ENCODE measurements around the gene STK10. TPM values are rescaled to one million over a fixed set of nuclear protein-coding genes. Genes with fewer than 3 reads are reported as not detected.
"Not testable (repeated sequence)": the region's sequence is repeated elsewhere in the genome, so short reads cannot be mapped to it uniquely, and the experiment has no call there.

STK10 gene
- total RNA-seq, 1 donor from 2014 or later: 105 TPM

GRCh38 chr5:172209714-172210113, 21.7 kb upstream of the STK10 start:
- Mint-ChIP-seq H3K27ac (no peak overlapping the region), H3K27me3 (ENCODE audit: low read depth) (no peaks in the 10 kb centered on the region), H3K36me3 (ENCODE audit: low read depth) (peaks cover 23% of the 10 kb centered on the region), H3K4me1 (ENCODE audit: low read depth) (peaks cover 12% of the 10 kb centered on the region), H3K9me3 (no peaks in the 10 kb centered on the region), H3K4me3 (ENCODE audit: low read depth) (no peak overlapping the region)
- DNase-seq (ENCODE audit: low spot score): no peak
- intact Hi-C loops (cut with micrococcal nuclease): no loop called here

DNA sequence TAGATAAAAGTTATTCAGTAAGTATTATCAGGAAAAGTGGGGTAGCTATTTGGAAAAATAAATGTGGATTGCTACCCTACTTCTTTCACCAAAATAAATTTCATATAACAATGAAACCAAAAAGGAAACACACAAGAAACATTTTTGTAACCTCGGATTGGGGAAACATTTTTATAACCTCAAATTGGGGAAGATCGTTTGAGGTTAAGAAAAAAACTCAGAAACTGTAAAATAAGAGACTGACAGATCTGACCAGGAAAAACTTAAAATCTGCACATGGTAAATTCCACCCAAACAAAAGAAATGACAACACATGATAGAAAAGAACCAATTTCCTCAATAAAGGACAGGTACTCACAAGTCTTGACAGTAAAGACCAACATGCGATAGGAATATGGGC, 19.5 kb upstream of the STK10 start:
- no peak overlapping the region for H3K4me3 Mint-ChIP-seq (ENCODE audit: low read depth)
- peaks cover 12% of the 10 kb centered on the region for H3K4me1 Mint-ChIP-seq (ENCODE audit: low read depth)
- no peaks in the 10 kb centered on the region for H3K27me3 Mint-ChIP-seq (ENCODE audit: low read depth)
- intact Hi-C loops (cut with micrococcal nuclease): no loop called here
- no peaks in the 10 kb centered on the region for H3K9me3 Mint-ChIP-seq
- no peak for DNase-seq (ENCODE audit: low spot score)
- peaks cover 17% of the 10 kb centered on the region for H3K36me3 Mint-ChIP-seq (ENCODE audit: low read depth)
- no peak overlapping the region for H3K27ac Mint-ChIP-seq

DNA sequence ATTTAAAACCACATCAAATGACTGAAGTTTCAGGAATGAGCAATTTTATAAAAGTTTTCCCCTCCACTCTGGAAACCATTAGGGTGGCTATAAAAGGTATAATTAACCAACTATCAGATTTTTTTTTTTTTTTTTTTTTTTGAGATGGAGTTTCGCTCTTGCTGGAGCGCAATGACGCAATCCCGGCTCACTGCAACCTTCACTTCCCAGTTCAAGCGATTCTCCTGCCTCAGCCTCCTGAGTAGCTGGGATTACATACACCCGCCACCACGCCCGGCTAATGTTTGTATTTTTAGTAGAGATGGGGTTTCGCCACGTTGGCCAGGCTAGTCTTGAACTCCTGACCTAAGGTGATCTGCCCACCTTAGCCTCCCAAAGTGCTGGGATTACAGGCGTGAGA, 18.0 kb upstream of the STK10 start:
- H3K9me3 Mint-ChIP-seq; H3K36me3 Mint-ChIP-seq (ENCODE audit: low read depth); DNase-seq (ENCODE audit: low spot score); H3K27ac Mint-ChIP-seq; H3K4me3 Mint-ChIP-seq (ENCODE audit: low read depth); intact Hi-C loops (cut with micrococcal nuclease); H3K27me3 Mint-ChIP-seq (ENCODE audit: low read depth): not testable (repeated sequence)
- H3K4me1 Mint-ChIP-seq (ENCODE audit: low read depth): peaks cover 12% of the 10 kb centered on the region

GRCh38 chr5:172200476-172200875, 12.5 kb upstream of the STK10 start:
- Mint-ChIP-seq H3K27ac (no peak overlapping the region), H3K9me3 (no peaks in the 10 kb centered on the region), H3K36me3 (ENCODE audit: low read depth) (no peaks in the 10 kb centered on the region), H3K4me3 (ENCODE audit: low read depth) (no peak overlapping the region), H3K27me3 (ENCODE audit: low read depth) (peaks cover 19% of the 10 kb centered on the region), H3K4me1 (ENCODE audit: low read depth) (peaks cover 2% of the 10 kb centered on the region)
- intact Hi-C loops (cut with micrococcal nuclease): no loop called here
- no peak for DNase-seq (ENCODE audit: low spot score)

- Mint-ChIP-seq H3K27me3 (ENCODE audit: low read depth) (peaks cover 21% of the 10 kb centered on the region), H3K36me3 (ENCODE audit: low read depth) (no peaks in the 10 kb centered on the region), H3K27ac (no peak overlapping the region), H3K4me1 (ENCODE audit: low read depth) (peaks cover 2% of the 10 kb centered on the region), H3K4me3 (ENCODE audit: low read depth) (no peak overlapping the region), H3K9me3 (no peaks in the 10 kb centered on the region)
- intact Hi-C loops (cut with micrococcal nuclease): no loop called here
- no peak for DNase-seq (ENCODE audit: low spot score)
Measured at GRCh38 chr5:172199446-172199845, 11.4 kb upstream of the STK10 start.

GRCh38 chr5:172197775-172198174, 9.8 kb upstream of the STK10 start:
- H3K4me1 Mint-ChIP-seq (ENCODE audit: low read depth); H3K36me3 Mint-ChIP-seq (ENCODE audit: low read depth); H3K27ac Mint-ChIP-seq; H3K9me3 Mint-ChIP-seq; DNase-seq (ENCODE audit: low spot score); H3K4me3 Mint-ChIP-seq (ENCODE audit: low read depth); intact Hi-C loops (cut with micrococcal nuclease): not testable (repeated sequence)
- peaks cover 25% of the 10 kb centered on the region for H3K27me3 Mint-ChIP-seq (ENCODE audit: low read depth)

DNA sequence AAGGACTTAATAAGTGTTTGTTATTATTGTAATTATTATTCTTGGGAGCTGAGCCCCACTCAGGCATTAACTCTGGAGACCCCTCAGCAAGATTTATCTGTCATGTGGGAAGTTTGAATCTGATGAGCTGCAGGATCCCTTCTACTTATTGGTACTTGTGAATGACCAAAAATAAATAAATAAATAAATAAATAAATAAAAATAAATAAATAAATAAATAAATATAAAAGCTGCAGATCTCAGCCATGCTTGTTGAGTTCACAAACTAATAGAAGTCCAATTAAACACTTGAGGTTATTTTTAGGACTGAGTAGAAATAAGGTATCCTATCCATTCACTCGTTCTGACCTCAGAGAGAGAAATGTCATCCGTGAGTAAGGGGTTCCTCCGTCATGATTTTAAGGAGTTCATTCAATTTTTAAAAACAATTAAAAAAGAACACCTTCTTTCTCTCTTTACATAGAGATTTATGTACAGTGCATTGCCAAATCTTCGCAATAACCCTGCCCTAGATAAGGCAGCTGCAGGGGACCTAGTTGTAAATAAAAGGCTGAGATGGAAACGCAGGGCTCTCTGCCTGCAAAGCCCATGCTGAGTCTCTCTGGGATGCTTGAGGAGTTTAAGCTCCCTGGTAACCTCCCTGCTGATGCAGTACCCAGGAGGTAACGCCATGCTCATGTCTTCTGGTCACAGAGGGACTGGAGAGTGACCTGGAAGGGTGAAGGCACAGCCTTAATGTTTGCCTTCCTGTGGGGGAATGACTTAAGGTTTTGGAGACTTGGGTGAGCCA, 7.2 kb upstream of the STK10 start:
- no peaks in the 10 kb centered on the region for H3K9me3 Mint-ChIP-seq
- H3K27ac Mint-ChIP-seq: no peak overlapping the region
- no peaks in the 10 kb centered on the region for H3K36me3 Mint-ChIP-seq (ENCODE audit: low read depth)
- intact Hi-C loops (cut with micrococcal nuclease): no loop called here
- no peaks in the 10 kb centered on the region for H3K4me1 Mint-ChIP-seq (ENCODE audit: low read depth)
- peaks cover 27% of the 10 kb centered on the region for H3K27me3 Mint-ChIP-seq (ENCODE audit: low read depth)
- H3K4me3 Mint-ChIP-seq (ENCODE audit: low read depth): no peak overlapping the region
- no peak for DNase-seq (ENCODE audit: low spot score)

GRCh38 chr5:172193872-172194271, 5.8 kb upstream of the STK10 start, which contains the start of gene EFCAB9:
Gene EFCAB9, plus strand, starts transcription at chr5:172194172. Its CDS starts 1 bp downstream, at chr5:172194173.
- intact Hi-C loops (cut with micrococcal nuclease): no loop called here
- H3K4me3 Mint-ChIP-seq (ENCODE audit: low read depth): no peak within 1 kb of the TSS

DNA sequence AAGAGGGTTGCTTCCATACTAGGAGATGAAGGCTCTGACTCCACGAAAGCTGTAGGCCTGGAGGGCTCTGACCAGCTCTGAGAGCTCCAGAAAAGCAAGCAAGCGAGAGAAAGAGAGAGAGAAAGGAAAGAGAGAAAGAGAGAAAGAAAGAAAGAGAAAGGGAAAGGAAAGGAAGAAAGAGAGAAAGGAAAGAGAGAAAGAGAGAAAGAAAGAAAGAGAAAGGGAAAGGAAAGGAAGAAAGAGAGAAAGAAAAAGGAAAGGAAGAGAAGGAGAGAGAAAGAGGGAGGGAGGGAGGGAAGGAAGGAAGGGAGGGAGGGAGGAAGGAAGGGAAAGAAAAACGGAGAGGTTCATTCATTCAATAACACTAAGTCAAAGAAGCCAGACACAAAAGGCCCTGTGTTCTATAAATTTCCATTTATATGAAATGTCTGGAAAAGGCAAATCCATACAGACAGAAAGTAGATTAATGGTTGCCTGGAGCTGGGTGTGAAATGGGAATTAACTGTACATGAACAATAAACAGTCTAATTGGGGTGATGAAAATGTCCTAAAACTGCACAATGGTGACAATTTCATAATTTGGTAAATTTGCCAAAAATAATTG, 1.8 kb upstream of the STK10 start:
- Mint-ChIP-seq H3K27me3 (ENCODE audit: low read depth) (peaks cover 19% of the 10 kb centered on the region), H3K4me1 (ENCODE audit: low read depth) (peaks cover 11% of the 10 kb centered on the region), H3K4me3 (ENCODE audit: low read depth) (no peak overlapping the region), H3K9me3 (no peaks in the 10 kb centered on the region), H3K36me3 (ENCODE audit: low read depth) (peaks cover 17% of the 10 kb centered on the region), H3K27ac (no peak overlapping the region)
- intact Hi-C loops (cut with micrococcal nuclease): loop anchor here (2.0 to 10.0 kb wide), 5 partner anchors 35 to 285 kb away; no protein-coding TSS in a partner anchor
- no peak for DNase-seq (ENCODE audit: low spot score)

More at GRCh38 chr5:172193872-172194271, 5.8 kb upstream of the STK10 start, which contains the start of gene EFCAB9:
- H3K27ac Mint-ChIP-seq: no peak within 1 kb of the TSS
- peaks cover 29% of the 10 kb centered on the region for H3K27me3 Mint-ChIP-seq (ENCODE audit: low read depth)
- DNase-seq (ENCODE audit: low spot score): no peak
- no peaks in the 10 kb centered on the region for H3K4me1 Mint-ChIP-seq (ENCODE audit: low read depth)
- no peaks in the 10 kb centered on the region for H3K9me3 Mint-ChIP-seq
- no peaks in the 10 kb centered on the region for H3K36me3 Mint-ChIP-seq (ENCODE audit: low read depth)

- Mint-ChIP-seq H3K9me3 (no peaks in the 10 kb centered on the region), H3K4me1 (ENCODE audit: low read depth) (peaks cover 18% of the 10 kb centered on the region), H3K4me3 (ENCODE audit: low read depth) (no peak overlapping the region), H3K27me3 (ENCODE audit: low read depth) (peaks cover 16% of the 10 kb centered on the region), H3K27ac (no peak overlapping the region), H3K36me3 (ENCODE audit: low read depth) (peaks cover 24% of the 10 kb centered on the region)
- no peak for DNase-seq (ENCODE audit: low spot score)
- intact Hi-C loops (cut with micrococcal nuclease): loop anchor here (1.0 to 10.0 kb wide), 8 partner anchors 15 to 284 kb away; no protein-coding TSS in a partner anchor
Measured at GRCh38 chr5:172188893-172189692, 1.1 kb upstream of the STK10 start.

DNA sequence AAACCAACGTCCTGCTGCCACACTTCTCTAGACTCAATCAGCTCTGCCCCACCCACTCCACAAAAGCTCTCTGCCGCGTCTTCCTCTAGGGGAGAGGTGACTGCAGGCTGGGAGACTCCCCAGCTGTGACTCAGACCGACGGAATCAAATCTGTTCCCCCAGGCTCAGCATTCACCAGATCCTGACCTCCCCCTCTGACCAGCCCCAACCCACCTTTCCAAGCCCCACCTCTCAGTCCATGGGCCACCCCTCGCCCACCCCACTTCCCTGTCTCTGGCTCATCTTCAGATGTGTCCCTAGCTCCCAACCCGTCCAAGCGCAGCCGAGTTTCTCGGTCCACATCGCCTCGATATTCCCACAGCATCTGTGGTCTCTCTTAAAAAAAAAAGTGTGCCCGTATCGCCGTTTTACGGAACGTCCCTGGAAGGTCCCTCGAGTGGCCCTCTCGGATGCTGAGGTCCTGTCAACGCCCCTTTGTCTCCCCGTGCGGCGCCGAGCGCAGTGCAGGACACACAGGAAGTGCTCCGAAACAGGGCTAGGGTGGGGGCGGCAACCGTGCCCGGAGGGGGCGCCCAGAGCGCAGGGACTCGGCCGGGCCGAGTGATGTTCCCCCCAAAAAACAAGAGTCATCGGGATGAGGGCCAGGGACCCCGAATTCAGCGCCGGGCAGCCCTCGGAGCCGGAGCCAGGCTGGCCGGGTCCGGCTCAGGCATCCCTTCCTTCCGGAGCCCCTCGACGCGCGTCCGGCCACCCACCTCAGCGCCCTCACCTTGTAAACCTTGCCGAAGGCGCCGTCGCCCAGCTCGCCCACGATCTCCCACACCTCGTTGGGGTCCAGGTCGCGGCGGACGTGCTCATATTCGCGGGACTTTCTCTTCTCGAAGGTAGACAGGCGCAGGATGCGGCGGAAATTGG, 649 bp downstream of the STK10 start:
- peak; percentile 58 for DNase-seq (ENCODE audit: low spot score)
- Mint-ChIP-seq H3K4me1 (ENCODE audit: low read depth) (peaks cover 29% of the 10 kb centered on the region), H3K9me3 (no peaks in the 10 kb centered on the region)

More for the DNA sequence above, 649 bp downstream of the STK10 start:
- H3K36me3 Mint-ChIP-seq (ENCODE audit: low read depth): peaks cover 37% of the 10 kb centered on the region
- peak overlapping the region; percentile 93 for H3K4me3 Mint-ChIP-seq (ENCODE audit: low read depth)
- peaks cover 12% of the 10 kb centered on the region for H3K27me3 Mint-ChIP-seq (ENCODE audit: low read depth)
- peak overlapping the region; percentile 94 for H3K27ac Mint-ChIP-seq
- intact Hi-C loops (cut with micrococcal nuclease): loop anchor here (1.0 to 10.0 kb wide), 10 partner anchors 8 to 283 kb away; partner anchors contain the start of gene FBXW11
